WI38 (cell line): ENCODE results near the gene PRTN3.

Experiments
- H3K4me3 ChIP-seq: 2 replicates; pipeline ENCODE4 v1.5.1; 2011; ENCODE audit warnings: low read depth, mild to moderate bottlenecking, control low read depth, low read length
- TF ChIP-seq, protein P1 (sequence below): IDR thresholded peaks from 2 replicates; pipeline ENCODE4 v1.5.1; 2012; ENCODE audit warnings: low read depth, mild to moderate bottlenecking, control low read depth, low read length

PRTN3 gene

DNA sequence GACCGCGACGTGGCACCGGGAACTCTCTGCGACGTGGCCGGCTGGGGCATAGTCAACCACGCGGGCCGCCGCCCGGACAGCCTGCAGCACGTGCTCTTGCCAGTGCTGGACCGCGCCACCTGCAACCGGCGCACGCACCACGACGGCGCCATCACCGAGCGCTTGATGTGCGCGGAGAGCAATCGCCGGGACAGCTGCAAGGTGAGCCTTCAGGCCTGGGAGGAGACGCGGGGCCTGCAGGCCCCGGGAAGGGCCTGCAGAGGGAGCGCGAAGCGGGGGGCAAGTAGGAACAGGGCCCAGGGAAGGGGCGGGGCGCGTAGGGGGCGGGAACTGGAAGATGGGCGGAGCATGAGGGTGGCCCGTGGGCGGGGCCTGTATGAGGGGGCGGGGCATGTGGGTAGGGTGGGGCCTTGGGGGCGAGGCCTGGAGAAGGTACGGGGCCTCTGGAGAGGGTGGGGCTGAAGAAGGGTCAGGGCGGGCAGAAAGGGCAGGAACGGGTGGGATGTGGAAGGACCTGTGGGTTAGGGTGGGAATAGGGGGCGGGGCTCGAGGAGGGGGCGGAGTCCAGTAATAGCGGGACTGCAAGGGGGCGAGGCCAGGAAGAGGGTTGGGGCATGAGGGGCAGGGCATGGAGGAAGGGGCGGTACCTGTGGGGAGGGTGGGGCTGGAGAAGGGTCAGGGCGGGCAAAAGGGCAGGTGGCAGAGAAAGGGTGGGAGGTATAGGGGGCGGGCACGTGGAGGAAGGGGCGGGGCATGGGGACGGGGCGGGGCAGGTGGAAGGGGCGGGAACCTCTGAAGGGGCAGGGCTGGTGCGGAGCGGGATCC lies 21.2 kb downstream of the PRTN3 start:
- no peak overlapping the region for H3K4me3 ChIP-seq
- TF ChIP-seq, protein P1, sequence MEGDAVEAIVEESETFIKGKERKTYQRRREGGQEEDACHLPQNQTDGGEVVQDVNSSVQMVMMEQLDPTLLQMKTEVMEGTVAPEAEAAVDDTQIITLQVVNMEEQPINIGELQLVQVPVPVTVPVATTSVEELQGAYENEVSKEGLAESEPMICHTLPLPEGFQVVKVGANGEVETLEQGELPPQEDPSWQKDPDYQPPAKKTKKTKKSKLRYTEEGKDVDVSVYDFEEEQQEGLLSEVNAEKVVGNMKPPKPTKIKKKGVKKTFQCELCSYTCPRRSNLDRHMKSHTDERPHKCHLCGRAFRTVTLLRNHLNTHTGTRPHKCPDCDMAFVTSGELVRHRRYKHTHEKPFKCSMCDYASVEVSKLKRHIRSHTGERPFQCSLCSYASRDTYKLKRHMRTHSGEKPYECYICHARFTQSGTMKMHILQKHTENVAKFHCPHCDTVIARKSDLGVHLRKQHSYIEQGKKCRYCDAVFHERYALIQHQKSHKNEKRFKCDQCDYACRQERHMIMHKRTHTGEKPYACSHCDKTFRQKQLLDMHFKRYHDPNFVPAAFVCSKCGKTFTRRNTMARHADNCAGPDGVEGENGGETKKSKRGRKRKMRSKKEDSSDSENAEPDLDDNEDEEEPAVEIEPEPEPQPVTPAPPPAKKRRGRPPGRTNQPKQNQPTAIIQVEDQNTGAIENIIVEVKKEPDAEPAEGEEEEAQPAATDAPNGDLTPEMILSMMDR = no peak

DNA sequence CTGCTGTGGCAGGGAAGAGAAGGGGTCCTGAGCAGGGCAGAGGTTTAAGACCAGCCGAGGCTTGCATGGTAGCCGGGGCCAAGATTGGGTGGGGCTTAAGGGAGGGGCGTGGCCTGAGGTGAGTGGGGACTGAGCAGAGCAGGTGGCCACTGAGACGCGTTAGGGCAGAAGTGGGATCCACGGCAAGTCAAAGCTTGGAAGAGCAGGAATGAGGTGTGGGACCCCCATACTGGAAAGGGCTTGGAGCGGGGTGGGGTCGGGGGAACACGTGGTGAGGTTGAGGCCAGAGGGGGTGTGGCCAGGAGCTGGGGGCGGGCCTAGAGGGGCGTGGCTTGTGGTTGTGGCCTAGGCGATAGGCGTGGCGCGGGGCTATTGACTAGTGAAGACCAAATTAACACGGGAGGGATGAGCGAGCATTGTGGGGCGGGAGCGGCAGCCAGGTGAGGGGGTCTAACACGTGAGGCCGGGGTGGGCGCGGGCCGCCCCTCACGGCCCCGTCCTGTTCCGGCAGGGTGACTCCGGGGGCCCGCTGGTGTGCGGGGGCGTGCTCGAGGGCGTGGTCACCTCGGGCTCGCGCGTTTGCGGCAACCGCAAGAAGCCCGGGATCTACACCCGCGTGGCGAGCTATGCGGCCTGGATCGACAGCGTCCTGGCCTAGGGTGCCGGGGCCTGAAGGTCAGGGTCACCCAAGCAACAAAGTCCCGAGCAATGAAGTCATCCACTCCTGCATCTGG lies 21.9 kb downstream of the PRTN3 start:
- H3K4me3 ChIP-seq = no peak overlapping the region

DNA sequence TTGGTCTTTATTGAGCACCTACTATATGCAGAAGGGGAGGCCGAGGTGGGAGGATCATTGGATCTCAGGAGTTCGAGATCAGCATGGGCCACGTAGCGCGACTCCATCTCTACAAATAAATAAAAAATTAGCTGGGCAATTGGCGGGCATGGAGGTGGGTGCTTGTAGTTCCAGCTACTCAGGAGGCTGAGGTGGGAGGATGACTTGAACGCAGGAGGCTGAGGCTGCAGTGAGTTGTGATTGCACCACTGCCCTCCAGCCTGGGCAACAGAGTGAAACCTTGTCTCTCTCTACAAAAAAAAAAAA lies 22.5 kb downstream of the PRTN3 start:
- H3K4me3 ChIP-seq = no peak overlapping the region

More for the DNA sequence above, 21.9 kb downstream of the PRTN3 start:
- TF ChIP-seq, protein P1 = no peak

DNA sequence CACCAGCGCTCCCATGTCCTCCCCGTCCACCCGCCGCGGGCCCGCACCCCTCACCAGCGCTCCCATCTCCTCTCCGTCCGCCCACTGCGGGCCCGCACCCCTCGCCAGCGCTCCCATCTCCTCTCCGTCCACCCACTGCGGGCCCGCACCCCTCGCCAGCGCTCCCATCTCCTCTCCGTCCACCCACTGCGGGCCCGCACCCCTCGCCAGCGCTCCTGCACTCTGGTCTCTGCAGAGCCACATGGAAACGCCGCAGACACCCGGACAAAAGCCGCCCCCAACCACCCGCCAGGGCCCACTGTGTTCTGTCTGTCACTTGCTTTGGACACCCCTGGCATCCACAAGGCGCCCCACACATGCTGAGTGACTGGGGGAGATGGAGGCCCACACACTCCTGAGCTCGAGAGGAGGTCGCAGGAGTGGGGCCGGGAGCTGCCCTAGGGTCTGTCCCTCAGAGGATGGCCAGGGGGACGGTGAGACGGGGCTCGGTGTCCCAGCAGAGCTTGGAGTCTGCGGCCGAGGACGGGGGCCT lies 26.0 kb downstream of the PRTN3 start:
- no peak overlapping the region for H3K4me3 ChIP-seq
- TF ChIP-seq, protein P1 = no peak

More for the DNA sequence above, 22.5 kb downstream of the PRTN3 start:
- TF ChIP-seq, protein P1 = no peak

DNA sequence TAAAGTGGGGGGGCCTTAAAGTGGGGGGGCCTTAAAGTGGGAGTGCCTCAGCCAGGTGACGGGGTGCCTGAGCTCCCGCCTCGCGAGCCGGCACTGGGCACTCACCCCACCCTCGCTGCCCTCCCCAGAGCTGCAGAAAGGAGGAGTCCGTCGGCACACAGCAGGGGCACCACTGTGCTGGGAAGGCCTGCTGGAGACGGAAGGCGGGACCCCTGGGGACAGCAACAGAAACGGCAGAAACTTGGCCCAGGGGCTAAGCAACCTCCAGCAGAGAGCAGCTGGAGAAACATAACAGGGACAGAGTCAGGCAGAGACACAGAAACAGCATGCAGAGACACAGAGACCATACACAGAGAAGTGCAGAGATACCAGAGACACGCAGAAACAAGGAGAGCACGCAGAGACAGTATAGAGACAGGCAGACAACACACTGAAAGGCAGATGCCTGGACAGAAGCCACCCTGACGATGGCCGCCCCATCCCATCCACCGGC lies 26.5 kb downstream of the PRTN3 start:
- no peak overlapping the region for H3K4me3 ChIP-seq
- TF ChIP-seq, protein P1 = no peak

DNA sequence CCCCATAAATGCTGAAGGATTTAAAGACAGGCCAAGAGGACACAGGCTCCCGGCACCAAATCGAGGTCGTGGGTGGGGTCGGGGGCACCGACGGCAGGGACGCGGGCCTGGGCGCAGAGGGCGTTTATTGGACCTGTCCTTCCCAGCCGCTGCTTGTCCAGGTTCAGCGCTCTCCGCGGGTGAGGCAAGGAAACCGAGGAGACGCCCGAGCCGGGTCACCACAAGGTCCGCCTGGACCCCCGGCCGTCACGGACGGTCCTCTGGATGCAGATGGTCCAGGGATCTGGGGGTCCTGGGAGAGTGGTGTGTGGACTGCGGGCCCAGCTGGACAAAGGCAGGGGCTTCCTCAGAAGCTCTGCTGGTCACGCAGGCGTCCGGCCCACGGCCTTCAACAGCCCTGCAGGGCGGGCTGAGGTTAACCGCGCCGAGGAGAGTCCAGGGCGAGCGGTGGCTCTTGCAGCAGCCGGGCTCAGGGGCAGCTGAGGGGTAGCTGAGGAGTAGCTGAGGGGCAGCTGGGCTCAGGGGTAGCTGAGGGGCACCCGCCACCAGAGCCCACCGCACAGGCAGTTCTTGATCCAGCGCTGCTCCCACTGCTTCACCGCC lies 27.2 kb downstream of the PRTN3 start:
- no peak overlapping the region for H3K4me3 ChIP-seq
- TF ChIP-seq, protein P1 = no peak
